Gastroesophageal sphincter (tissue), 3 donors: ENCODE data around the gene NUDT9.

ENCODE experiments used
- CTCF ChIP-seq, 4 experiments: fragments of 200-600 bp in 2 of 4; fragments of 450-650 bp in 2 of 4; sonication (generic) in 1 of 4; IDR thresholded peaks; one replicate each; pipeline ENCODE4 v1.5.1; 2017 to 2019; ENCODE audit warnings: antibody characterized with exemption in 4 of 4, mild to moderate bottlenecking in 2 of 4, moderate library complexity in 2 of 4
- EP300 ChIP-seq: sonication (generic); formaldehyde crosslinking; IDR thresholded peaks from one replicate; pipeline ENCODE4 v1.6.1; 2017; ENCODE audit warnings: antibody characterized with exemption, mild to moderate bottlenecking
- POLR2AphosphoS5 ChIP-seq: sonication (generic); formaldehyde crosslinking; IDR thresholded peaks from one replicate; pipeline ENCODE4 v1.6.1; 2017; ENCODE audit warnings: antibody characterized with exemption

GRCh38 chr4:87420276-87420830 is 2.0 kb upstream of the NUDT9 start:
- TF ChIP-seq CTCF (IDR thresholded peaks at IDR 0.05) (no peak), POLR2AphosphoS5 (no peak), EP300 (no peak)
